Measurements from ENCODE around the gene HMX1. TPM values are rescaled to one million over a fixed set of nuclear protein-coding genes. Genes with fewer than 3 reads are reported as not detected.

Gene HMX1
- total and polyA plus RNA-seq, 2 donors from 2014 or later: not detected

DNA sequence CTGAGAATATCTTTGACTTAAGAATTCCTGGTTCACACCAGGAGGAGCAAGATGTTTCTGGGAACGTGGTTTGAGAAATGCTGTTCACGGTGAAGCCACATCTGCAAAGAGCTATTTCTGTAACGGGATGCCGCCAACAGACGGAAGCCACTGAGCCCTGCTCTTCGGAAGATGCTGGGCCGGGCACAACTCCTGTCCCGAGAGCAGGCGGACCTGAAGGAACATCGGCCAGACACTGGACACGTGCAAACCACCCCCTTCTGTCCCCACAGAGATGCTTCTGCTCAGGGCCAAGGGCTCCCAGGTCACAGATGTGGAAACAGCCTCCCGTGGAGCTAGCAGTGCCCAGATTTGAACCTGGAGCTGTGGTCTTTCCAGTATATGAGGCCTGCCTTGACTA lies 24.3 kb downstream of the HMX1 start:
- FAIRE-seq: no peak

DNA sequence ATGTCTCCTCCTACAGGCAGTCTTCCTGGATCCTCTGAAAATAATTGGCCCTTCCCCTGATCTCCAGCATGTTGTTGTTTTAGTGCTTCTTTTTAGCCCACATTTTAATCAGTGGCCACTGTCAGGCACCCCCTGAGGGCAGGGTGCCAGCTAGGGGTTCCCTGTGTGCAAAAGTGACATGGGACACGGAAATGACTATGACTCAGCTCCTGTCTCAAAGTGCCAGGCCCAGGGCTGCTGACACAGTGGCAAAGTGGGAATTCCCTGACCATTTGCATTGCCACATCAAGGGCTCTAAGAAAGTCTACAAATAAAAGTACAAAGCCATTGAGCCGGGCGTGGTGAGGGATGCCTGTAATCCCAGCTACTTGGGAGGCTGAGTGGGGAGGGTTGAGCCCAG lies 24.8 kb downstream of the HMX1 start:
- intact Hi-C loops (cut with DNase I): no loop called here
- Histone ChIP-seq H3K36me3 (ENCODE audit: control insufficient read depth in 2 of 3, insufficient read depth in 3 of 3, low read length in 3 of 3) (no peaks in the 10 kb centered on the region), H3K27me3 (ENCODE audit: control insufficient read depth, insufficient read depth, low read length) (peaks cover 5% of the 10 kb centered on the region), H3K27ac (ENCODE audit: low read depth in 2 of 2, low read length in 2 of 2) (no peak overlapping the region), H3K9me3 (ENCODE audit: control insufficient read depth in 2 of 3, insufficient read depth in 1 of 3, low read length in 3 of 3) (peaks cover 0 to 9% (median 3%) of the 10 kb centered on the region in 3 donors), H3K4me3 (ENCODE audit: low read length in 3 of 3) (no peak overlapping the region), H3K4me1 (ENCODE audit: control insufficient read depth in 2 of 3, insufficient read depth in 2 of 3, low read depth in 1 of 3, low read length in 3 of 3) (no peaks in the 10 kb centered on the region), H3K9ac (ENCODE audit: low read length in 3 of 3) (no peak overlapping the region)
- TF ChIP-seq, protein P1, sequence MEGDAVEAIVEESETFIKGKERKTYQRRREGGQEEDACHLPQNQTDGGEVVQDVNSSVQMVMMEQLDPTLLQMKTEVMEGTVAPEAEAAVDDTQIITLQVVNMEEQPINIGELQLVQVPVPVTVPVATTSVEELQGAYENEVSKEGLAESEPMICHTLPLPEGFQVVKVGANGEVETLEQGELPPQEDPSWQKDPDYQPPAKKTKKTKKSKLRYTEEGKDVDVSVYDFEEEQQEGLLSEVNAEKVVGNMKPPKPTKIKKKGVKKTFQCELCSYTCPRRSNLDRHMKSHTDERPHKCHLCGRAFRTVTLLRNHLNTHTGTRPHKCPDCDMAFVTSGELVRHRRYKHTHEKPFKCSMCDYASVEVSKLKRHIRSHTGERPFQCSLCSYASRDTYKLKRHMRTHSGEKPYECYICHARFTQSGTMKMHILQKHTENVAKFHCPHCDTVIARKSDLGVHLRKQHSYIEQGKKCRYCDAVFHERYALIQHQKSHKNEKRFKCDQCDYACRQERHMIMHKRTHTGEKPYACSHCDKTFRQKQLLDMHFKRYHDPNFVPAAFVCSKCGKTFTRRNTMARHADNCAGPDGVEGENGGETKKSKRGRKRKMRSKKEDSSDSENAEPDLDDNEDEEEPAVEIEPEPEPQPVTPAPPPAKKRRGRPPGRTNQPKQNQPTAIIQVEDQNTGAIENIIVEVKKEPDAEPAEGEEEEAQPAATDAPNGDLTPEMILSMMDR (IDR thresholded peaks at IDR 0.05; ENCODE audit: borderline replicate concordance, extremely low read depth, insufficient read depth): no peak
- DNase-seq (peak in 2 of 5 donors; percentile 5 to 16), FAIRE-seq (no peak)

More for the DNA sequence above, 24.3 kb downstream of the HMX1 start:
- intact Hi-C loops (cut with DNase I): no loop called here
- Histone ChIP-seq H3K9ac (ENCODE audit: low read length in 3 of 3) (no peak overlapping the region), H3K36me3 (ENCODE audit: control insufficient read depth in 2 of 3, insufficient read depth in 3 of 3, low read length in 3 of 3) (no peaks in the 10 kb centered on the region), H3K9me3 (ENCODE audit: control insufficient read depth in 2 of 3, insufficient read depth in 1 of 3, low read length in 3 of 3) (peaks cover 0 to 10% (median 0%) of the 10 kb centered on the region in 3 donors), H3K4me3 (ENCODE audit: low read length in 3 of 3) (no peak overlapping the region), H3K27ac (ENCODE audit: low read depth in 2 of 2, low read length in 2 of 2) (no peak overlapping the region), H3K27me3 (ENCODE audit: control insufficient read depth, insufficient read depth, low read length) (peaks cover 5% of the 10 kb centered on the region), H3K4me1 (ENCODE audit: control insufficient read depth in 2 of 3, insufficient read depth in 2 of 3, low read depth in 1 of 3, low read length in 3 of 3) (no peaks in the 10 kb centered on the region)
- TF ChIP-seq, protein P1 (IDR thresholded peaks at IDR 0.05; ENCODE audit: borderline replicate concordance, extremely low read depth, insufficient read depth): no peak
- peak in 3 of 5 donors; percentile 6 to 35 (median 19) for DNase-seq

DNA sequence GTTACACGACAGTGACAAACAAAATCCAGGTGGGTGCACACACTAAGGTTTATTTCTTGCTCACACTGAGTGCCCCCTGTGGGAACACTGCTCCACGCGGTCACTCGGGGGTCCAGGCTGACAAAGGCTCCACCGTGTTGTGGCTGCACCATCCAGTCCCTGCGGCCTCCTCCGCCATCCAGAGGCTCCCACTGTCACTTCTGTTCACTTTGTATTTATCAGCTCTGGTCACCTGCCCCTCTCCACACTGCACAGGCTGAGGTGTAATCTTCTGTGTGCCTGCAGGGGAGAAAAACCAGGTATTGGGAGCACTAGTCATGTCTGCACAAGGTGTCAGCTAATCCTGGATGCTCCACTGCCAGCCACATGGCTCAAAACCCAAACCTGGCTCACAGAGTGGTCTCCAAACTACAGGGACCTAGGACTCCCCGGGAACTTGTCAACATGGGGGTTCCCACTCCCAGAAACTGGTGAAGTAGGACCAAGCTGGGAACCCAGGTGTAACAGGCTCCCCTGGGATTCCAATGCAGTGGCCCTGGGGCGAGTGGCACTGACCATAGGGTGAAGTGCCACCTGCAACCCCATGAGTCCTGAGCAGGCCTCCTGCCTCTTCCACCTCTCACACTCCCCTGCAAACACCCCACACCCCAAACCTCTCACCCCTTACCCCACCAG lies 25.5 kb downstream of the HMX1 start:
- H3K9ac ChIP-seq (ENCODE audit: low read length in 3 of 3): no peak overlapping the region
- peaks cover 0 to 9% (median 5%) of the 10 kb centered on the region in 3 donors for H3K9me3 ChIP-seq (ENCODE audit: control insufficient read depth in 2 of 3, insufficient read depth in 1 of 3, low read length in 3 of 3)
- no peaks in the 10 kb centered on the region for H3K4me1 ChIP-seq (ENCODE audit: control insufficient read depth in 2 of 3, insufficient read depth in 2 of 3, low read depth in 1 of 3, low read length in 3 of 3)
- peaks cover 5% of the 10 kb centered on the region for H3K27me3 ChIP-seq (ENCODE audit: control insufficient read depth, insufficient read depth, low read length)
- no peak overlapping the region for H3K27ac ChIP-seq (ENCODE audit: low read depth in 2 of 2, low read length in 2 of 2)
- no peak overlapping the region for H3K4me3 ChIP-seq (ENCODE audit: low read length in 3 of 3)
- FAIRE-seq: no peak
- intact Hi-C loops (cut with DNase I): no loop called here
- DNase-seq: peak in 2 of 5 donors; percentile 6 to 19
- H3K36me3 ChIP-seq (ENCODE audit: control insufficient read depth in 2 of 3, insufficient read depth in 3 of 3, low read length in 3 of 3): no peaks in the 10 kb centered on the region
- TF ChIP-seq, protein P1 (IDR thresholded peaks at IDR 0.05; ENCODE audit: borderline replicate concordance, extremely low read depth, insufficient read depth): no peak

Measured in kidney (tissue), 14 donors.